SK-N-SH (cell line): ENCODE results near the gene RHBDL1. TPM values are rescaled to one million over a fixed set of nuclear protein-coding genes. Genes with fewer than 3 reads are reported as not detected.

Experiments used
- CTCF ChIA-PET: fragments of 300-600, 350-600 bp; formaldehyde crosslinking; extraction: SDS; loops from one replicate; lab custom pipeline; 2021; lab: Yijun Ruan, JAX
- POLR2A ChIA-PET: fragments of 350-600 bp; sonication (Branson Sonifier 250); formaldehyde crosslinking; extraction: SDS; loops from one replicate; lab custom pipeline; 2020; ENCODE audit warnings: antibody characterized with exemption, inconsistent platforms; lab: Yijun Ruan, JAX
- DNase-seq: peaks from one replicate; pipeline ENCODE4 v3.0.0; 2012
- H2AFZ ChIP-seq: fragments of 200-600 bp; sonication (generic); 2 replicates; pipeline ENCODE4 v1.8.1; 2016; ENCODE audit warnings: antibody characterized with exemption, mild to moderate bottlenecking, low read depth
- H3F3A ChIP-seq: fragments of 200-600 bp; sonication (generic); replicated peaks from 2 replicates; pipeline ENCODE3; 2016; ENCODE audit warnings: antibody characterized with exemption, mild to moderate bottlenecking; ENCODE audit not compliant: insufficient read depth
- H3K27ac ChIP-seq, 2 experiments: fragments of 200-500 bp in 1 of 2; fragments of 200-600 bp in 1 of 2; sonication (Bioruptor generic) in 1 of 2; sonication (generic), shearing (Covaris generic) in 1 of 2; 2 replicates each; pipeline versions ENCODE4 v1.5.1 to v1.6.1; 2014 to 2016; ENCODE audit warnings: low read depth in 2 of 2, inconsistent platforms in 1 of 2, low read length in 1 of 2, mild to moderate bottlenecking in 1 of 2, mixed read lengths in 1 of 2
- H3K27me3 ChIP-seq: fragments of 200-600 bp; sonication (generic), shearing (Covaris generic); 2 replicates; pipeline ENCODE4 v1.6.1; 2016; ENCODE audit warnings: mixed run types; ENCODE audit not compliant: insufficient read depth
- H3K36me3 ChIP-seq, 2 experiments: fragments of 200-500 bp in 1 of 2; fragments of 200-600 bp in 1 of 2; sonication (Bioruptor generic) in 1 of 2; sonication (generic) in 1 of 2; replicated peaks in 1 of 2; 2 replicates each; pipeline versions ENCODE3 to v1.5.1; 2014 to 2016; ENCODE audit warnings: low read length in 1 of 2, mild to moderate bottlenecking in 1 of 2; ENCODE audit not compliant: insufficient read depth in 2 of 2, control insufficient read depth in 1 of 2
- H3K4me1 ChIP-seq, 2 experiments: fragments of 200-500 bp in 1 of 2; fragments of 200-600 bp in 1 of 2; sonication (Bioruptor generic) in 1 of 2; sonication (generic), shearing (Covaris generic) in 1 of 2; 2 replicates each; pipeline versions ENCODE4 v1.5.1 to v1.6.1; 2014 to 2016; ENCODE audit warnings: low read depth in 1 of 2, low read length in 1 of 2, mixed run types in 1 of 2; ENCODE audit not compliant: insufficient read depth in 2 of 2, control insufficient read depth in 1 of 2
- H3K4me2 ChIP-seq: fragments of 200-600 bp; sonication (generic), shearing (Covaris generic); 2 replicates; pipeline ENCODE4 v1.6.1; 2017; ENCODE audit warnings: mixed run types
- H3K4me3 ChIP-seq, 2 experiments: fragments of 200-500 bp in 1 of 2; fragments of 200-600 bp in 1 of 2; sonication (Bioruptor generic) in 1 of 2; sonication (generic), shearing (Covaris generic) in 1 of 2; 2 replicates each; pipeline versions ENCODE4 v1.5.1 to v1.8.1; 2014 to 2016; ENCODE audit warnings: low read depth in 2 of 2, inconsistent platforms in 1 of 2, low read length in 1 of 2, mild to moderate bottlenecking in 1 of 2, mixed read lengths in 1 of 2, moderate library complexity in 1 of 2
- H3K79me2 ChIP-seq: fragments of 200-600 bp; sonication (generic); 2 replicates; pipeline ENCODE4 v1.8.1; 2017; ENCODE audit warnings: mild to moderate bottlenecking; ENCODE audit not compliant: insufficient read depth
- H3K9ac ChIP-seq: fragments of 200-600 bp; sonication (generic); 2 replicates; pipeline ENCODE4 v1.6.1; 2017; ENCODE audit warnings: mixed run types
- H3K9me2 ChIP-seq: fragments of 200-600 bp; sonication (generic); 2 replicates; pipeline ENCODE4 v1.6.1; 2017; ENCODE audit warnings: mixed run types
- H3K9me3 ChIP-seq: fragments of 200-600 bp; sonication (generic); 2 replicates; pipeline ENCODE4 v1.6.1; 2017; ENCODE audit warnings: mixed run types, mild to moderate bottlenecking, moderate library complexity
- H4K20me1 ChIP-seq: fragments of 200-600 bp; sonication (generic); 2 replicates; pipeline ENCODE4 v1.6.1; 2017; ENCODE audit warnings: mild to moderate bottlenecking, mixed run types; ENCODE audit not compliant: insufficient read depth
- CHD2 ChIP-seq: fragments of 150-350 bp; IDR thresholded peaks from 2 replicates; pipeline ENCODE4 v1.6.1; 2018; ENCODE audit warnings: low read length; ENCODE audit not compliant: partially characterized antibody
- EP300 ChIP-seq, 2 experiments: IDR thresholded peaks; 2 replicates each; pipeline versions ENCODE4 v1.4.0 to v1.6.1; 2012; ENCODE audit warnings: borderline replicate concordance in 1 of 2, low read depth in 1 of 2, low read length in 1 of 2
- GABPA ChIP-seq: IDR thresholded peaks from 2 replicates; pipeline ENCODE4 v1.4.0; 2012; ENCODE audit warnings: low read depth, mild to moderate bottlenecking
- GATA2 ChIP-seq: sonication (generic); formaldehyde crosslinking; IDR thresholded peaks from 2 replicates; pipeline ENCODE4 v1.5.0; 2020; ENCODE audit warnings: mild to moderate bottlenecking, missing genetic modification reagents
- JUND ChIP-seq: IDR thresholded peaks from 2 replicates; pipeline ENCODE4 v1.4.0; 2012
- MAX ChIP-seq: IDR thresholded peaks from 2 replicates; pipeline ENCODE4 v1.4.0; 2012; ENCODE audit warnings: low read depth
- MXI1 ChIP-seq: IDR thresholded peaks from 2 replicates; pipeline ENCODE4 v1.6.1; 2012; ENCODE audit warnings: mild to moderate bottlenecking, low read depth, low read length, improper control_type of control experiment
- NRF1 ChIP-seq: IDR thresholded peaks from 2 replicates; pipeline ENCODE4 v1.6.1; 2012; ENCODE audit warnings: low read depth, mild to moderate bottlenecking, low read length
- POLR2AphosphoS5 ChIP-seq: IDR thresholded peaks from 2 replicates; pipeline ENCODE4 v1.6.1; 2012; ENCODE audit warnings: low read depth, low read length
- RCOR1 ChIP-seq: fragments of 150-350 bp; IDR thresholded peaks from 2 replicates; pipeline ENCODE4 v1.6.1; 2017; ENCODE audit warnings: antibody characterized with exemption, low read length
- SIN3A ChIP-seq: IDR thresholded peaks from 2 replicates; pipeline ENCODE4 v1.6.1; 2012; ENCODE audit warnings: low read depth, mild to moderate bottlenecking, low read length, moderate library complexity, borderline replicate concordance
- TAF1 ChIP-seq: IDR thresholded peaks from 2 replicates; pipeline ENCODE4 v1.6.1; 2012; ENCODE audit warnings: low read depth, mild to moderate bottlenecking, low read length, moderate library complexity, borderline replicate concordance
- WGBS: methylation state at CpG from one replicate; pipeline ENCODE4 v1.1.6; 2017; ENCODE audit warnings: low lambda C conversion rate; 5-methylcytosine and 5-hydroxymethylcytosine counted together
- polyA plus RNA-seq, 3 experiments: library from polyadenylated mRNA; depleted of rRNA; stranded (reverse); fragments of >200 nt; gene quantifications; 2 replicates each; pipeline ENCODE4 v1.2.3, GENCODE V29; 2012
- TF ChIP-seq, protein P1 (sequence below): fragments of 200-600 bp; sonication (generic); IDR thresholded peaks from 2 replicates; pipeline ENCODE4 v1.6.1; 2017; ENCODE audit warnings: antibody characterized with exemption, mild to moderate bottlenecking, moderate library complexity
- TF ChIP-seq, protein P2 (sequence below): IDR thresholded peaks from 2 replicates; pipeline ENCODE4; 2012

The RHBDL1 gene
- polyA plus RNA-seq, 1 of the 3 experiments (the other 2 are of a cell fraction), result 4.1 TPM

DNA sequence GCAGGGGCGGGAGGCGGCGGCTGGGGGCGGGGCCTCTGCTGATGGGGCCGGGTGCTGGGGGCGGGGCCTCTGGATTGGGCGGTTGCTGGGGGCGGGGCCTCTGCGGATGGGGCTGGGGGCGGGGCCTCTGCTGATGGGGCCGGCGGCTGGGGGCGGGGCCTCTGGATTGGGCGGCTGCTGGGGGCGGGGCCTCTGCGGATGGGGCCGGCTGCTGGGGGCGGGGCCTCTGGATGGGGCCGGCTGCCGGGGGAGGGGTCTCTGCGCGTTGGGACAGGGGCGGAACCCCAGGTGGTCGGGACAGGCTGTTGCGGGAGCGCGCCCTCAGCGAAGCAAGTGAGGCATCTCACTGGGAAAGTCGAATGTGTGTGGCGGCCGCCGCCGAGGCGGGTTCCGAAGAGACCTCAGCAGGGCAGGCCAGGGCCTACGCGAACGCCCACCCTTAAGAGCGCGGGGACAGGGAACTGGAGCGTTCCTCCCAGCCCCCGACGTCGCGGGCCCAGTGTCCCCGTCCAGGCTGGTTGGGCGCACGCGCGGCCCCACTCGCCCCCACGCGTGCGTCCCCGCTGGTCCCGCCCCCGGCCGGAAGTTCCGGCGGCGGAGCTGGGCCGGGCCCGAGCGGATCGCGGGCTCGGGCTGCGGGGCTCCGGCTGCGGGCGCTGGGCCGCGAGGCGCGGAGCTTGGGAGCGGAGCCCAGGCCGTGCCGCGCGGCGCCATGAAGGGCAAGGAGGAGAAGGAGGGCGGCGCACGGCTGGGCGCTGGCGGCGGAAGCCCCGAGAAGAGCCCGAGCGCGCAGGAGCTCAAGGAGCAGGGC, 4.5 kb downstream of the RHBDL1 start, which contains the start of gene STUB1:
Gene STUB1, plus strand, starts transcription at position 597 of the 811 bp plus-strand sequence. Its CDS starts 116 bp downstream, at position 713.
- H3K27ac ChIP-seq, result peak within 1 kb of the TSS; percentile 86 to 98
- TF ChIP-seq GATA2 (CRISPR knock-in tag) (no peak), TAF1 (peak; percentile 41; the same call in 1 of the 2 replicates), NRF1 (peak; percentile 75), GABPA (peak; percentile 79), JUND (no peak), RCOR1 (no peak), MXI1 (peak; percentile 28; the same call in 1 of the 2 replicates), EP300 (IDR thresholded peaks at IDR 0.05; ENCODE audit: borderline replicate concordance in 1 of 2, low read depth in 1 of 2, low read length in 1 of 2) (peak in 1 of 2 experiments; percentile 34; a peak in 1 of 4 replicates), MAX (peak; percentile 67), CHD2 (peak; percentile 22), POLR2AphosphoS5 (peak; percentile 73), SIN3A (no peak)
- TF ChIP-seq, protein P1, sequence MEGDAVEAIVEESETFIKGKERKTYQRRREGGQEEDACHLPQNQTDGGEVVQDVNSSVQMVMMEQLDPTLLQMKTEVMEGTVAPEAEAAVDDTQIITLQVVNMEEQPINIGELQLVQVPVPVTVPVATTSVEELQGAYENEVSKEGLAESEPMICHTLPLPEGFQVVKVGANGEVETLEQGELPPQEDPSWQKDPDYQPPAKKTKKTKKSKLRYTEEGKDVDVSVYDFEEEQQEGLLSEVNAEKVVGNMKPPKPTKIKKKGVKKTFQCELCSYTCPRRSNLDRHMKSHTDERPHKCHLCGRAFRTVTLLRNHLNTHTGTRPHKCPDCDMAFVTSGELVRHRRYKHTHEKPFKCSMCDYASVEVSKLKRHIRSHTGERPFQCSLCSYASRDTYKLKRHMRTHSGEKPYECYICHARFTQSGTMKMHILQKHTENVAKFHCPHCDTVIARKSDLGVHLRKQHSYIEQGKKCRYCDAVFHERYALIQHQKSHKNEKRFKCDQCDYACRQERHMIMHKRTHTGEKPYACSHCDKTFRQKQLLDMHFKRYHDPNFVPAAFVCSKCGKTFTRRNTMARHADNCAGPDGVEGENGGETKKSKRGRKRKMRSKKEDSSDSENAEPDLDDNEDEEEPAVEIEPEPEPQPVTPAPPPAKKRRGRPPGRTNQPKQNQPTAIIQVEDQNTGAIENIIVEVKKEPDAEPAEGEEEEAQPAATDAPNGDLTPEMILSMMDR, result no peak
- TF ChIP-seq, protein P2, sequence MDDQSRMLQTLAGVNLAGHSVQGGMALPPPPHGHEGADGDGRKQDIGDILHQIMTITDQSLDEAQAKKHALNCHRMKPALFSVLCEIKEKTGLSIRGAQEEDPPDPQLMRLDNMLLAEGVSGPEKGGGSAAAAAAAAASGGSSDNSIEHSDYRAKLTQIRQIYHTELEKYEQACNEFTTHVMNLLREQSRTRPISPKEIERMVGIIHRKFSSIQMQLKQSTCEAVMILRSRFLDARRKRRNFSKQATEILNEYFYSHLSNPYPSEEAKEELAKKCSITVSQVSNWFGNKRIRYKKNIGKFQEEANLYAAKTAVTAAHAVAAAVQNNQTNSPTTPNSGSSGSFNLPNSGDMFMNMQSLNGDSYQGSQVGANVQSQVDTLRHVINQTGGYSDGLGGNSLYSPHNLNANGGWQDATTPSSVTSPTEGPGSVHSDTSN, result peak; percentile 22; the same call in 1 of the 2 replicates
- POLR2A ChIA-PET, result interaction anchor here (0.8 to 2.2 kb wide), 12 partner anchors 10 to 44 kb away, joined by 3 to 12 read pairs (median 3); partner anchors contain the start of genes METTL26, RHOT2, WDR24 and WDR90
- WGBS, result 2% methylated on average over 20 of the region's 91 CpGs
- CTCF ChIA-PET, result interaction anchor here (0.8 to 3.8 kb wide), 9 partner anchors 10 to 91 kb away, joined by 3 to 20 read pairs (median 4); partner anchors contain the start of genes ANTKMT, METRN, RHOT2 and WDR24
- peaks cover 23% of the 10 kb centered on the region for H4K20me1 ChIP-seq
- peaks cover 8 to 49% of the 10 kb centered on the region in 2 experiments; a peak in 2 of 4 replicates for H3K4me1 ChIP-seq
- H3K27me3 ChIP-seq, result no peaks in the 10 kb centered on the region
- H3K9me2 ChIP-seq, result no peaks in the 10 kb centered on the region
- peaks cover 13 to 26% of the 10 kb centered on the region in 2 experiments for H3K36me3 ChIP-seq
- peak within 1 kb of the TSS; percentile 78 to 96 for H3K4me3 ChIP-seq
- H3K79me2 ChIP-seq, result peaks cover 34% of the 10 kb centered on the region
- H3F3A ChIP-seq, result peaks cover 10% of the 10 kb centered on the region
- H3K9ac ChIP-seq, result peak within 1 kb of the TSS; percentile 80
- no peaks in the 10 kb centered on the region for H3K9me3 ChIP-seq
- H3K4me2 ChIP-seq, result peak within 1 kb of the TSS; percentile 96
- peak; percentile 96 for DNase-seq
- 0 out of 2 replicates have a peak within 1 kb of the TSS, but pooled peaks have one; percentile 82 for H2AFZ ChIP-seq
